Effector CD8-positive, alpha-beta T cell (primary cell): ENCODE measurements around the gene DCAKD.

ENCODE experiments used
- DNase-seq: peaks from one replicate; lab custom pipeline; 2025; lab: John Stamatoyannopoulos, UW
- total RNA-seq, 4 experiments: gene quantifications; one replicate each; lab custom pipeline; 2026; lab: John Stamatoyannopoulos, UW

Gene DCAKD
- 20.4 to 32.4 (median 26.5) reads per million in 4 experiments for total RNA-seq

- DNase-seq, result peak; percentile 76
Observed at GRCh38 chr17:45051060-45051719, at the start of gene DCAKD. Gene DCAKD, minus strand, starts transcription at chr17:45051632. Its CDS starts 16,747 bp downstream, at chr17:45034885.

DNA sequence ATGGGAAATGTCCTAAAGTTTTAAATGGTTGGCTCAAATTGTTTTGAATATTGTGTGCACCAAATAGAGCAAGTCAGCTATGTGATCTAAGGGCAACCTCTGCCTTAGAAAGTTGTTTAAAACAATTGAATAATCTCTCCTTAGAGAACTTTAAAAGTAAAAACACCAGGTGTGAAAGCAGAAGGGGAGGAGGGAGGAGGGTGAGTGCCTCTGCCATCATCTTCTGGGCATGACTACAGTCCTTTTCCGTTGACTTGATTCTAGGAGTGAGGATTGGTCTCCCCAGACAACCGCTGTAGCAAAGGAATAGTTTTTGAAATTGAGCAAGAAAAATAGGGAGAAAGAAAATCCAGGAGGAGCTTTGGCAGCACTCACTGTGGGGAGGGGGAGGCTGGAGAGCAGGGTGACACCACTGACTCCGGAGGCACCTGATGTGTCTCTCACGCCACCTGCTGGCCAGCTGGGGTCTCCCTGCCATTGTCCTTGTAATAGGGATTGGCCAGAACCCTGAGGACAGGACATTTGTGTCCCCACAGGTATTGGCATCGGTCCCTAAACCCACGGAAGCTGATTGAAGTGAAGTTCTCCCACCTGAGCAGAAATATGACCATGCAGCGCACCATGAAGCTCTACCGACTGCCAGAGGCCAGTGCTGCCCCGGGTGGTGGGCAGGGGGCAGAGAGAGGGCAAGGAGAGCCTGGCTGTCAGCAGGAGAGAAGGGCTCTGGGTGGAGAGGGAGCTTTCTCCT is 47.6 kb upstream of the DCAKD start:
- peak; percentile 62 for DNase-seq

DNA sequence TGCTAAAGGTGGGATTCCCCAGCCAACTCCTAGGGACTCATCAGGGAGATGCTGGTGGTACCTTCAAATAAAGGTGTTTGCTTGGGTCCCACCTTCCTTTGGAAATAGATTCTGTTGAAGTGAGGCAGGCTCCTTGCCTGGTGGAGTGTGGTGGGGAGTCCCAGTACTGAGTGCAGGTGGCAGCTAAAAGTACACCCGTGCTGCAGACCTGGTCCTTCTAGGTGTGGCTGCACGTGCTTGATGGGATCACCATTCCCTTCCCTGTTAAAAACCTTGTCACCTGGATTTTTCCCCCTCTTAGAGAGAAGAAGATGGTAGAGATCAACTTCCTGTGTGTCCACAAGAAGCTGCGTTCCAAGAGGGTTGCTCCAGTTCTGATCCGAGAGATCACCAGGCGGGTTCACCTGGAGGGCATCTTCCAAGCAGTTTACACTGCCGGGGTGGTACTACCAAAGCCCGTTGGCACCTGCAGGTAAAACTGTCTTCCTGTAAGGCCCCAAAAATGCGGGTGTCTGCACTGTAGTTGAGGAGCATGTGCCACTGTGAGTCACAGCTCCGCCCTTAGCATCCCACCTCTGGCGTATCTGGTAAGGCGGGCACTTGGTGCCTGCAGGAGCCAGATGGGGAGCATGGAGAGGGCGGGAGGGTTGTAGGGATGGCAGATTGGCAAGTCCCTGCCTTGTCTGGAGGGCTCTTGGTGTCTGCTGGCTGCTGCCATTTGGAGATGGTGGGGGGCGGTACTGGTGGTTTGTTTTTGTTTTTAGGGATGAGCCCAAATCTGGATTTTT is 46.8 kb upstream of the DCAKD start:
- no peak for DNase-seq

- DNase-seq, result no peak
Observed at GRCh38 chr17:45096926-45097325, 45.5 kb upstream of the DCAKD start.

- no peak for DNase-seq
Observed at GRCh38 chr17:45096141-45096540, 44.7 kb upstream of the DCAKD start.

DNA sequence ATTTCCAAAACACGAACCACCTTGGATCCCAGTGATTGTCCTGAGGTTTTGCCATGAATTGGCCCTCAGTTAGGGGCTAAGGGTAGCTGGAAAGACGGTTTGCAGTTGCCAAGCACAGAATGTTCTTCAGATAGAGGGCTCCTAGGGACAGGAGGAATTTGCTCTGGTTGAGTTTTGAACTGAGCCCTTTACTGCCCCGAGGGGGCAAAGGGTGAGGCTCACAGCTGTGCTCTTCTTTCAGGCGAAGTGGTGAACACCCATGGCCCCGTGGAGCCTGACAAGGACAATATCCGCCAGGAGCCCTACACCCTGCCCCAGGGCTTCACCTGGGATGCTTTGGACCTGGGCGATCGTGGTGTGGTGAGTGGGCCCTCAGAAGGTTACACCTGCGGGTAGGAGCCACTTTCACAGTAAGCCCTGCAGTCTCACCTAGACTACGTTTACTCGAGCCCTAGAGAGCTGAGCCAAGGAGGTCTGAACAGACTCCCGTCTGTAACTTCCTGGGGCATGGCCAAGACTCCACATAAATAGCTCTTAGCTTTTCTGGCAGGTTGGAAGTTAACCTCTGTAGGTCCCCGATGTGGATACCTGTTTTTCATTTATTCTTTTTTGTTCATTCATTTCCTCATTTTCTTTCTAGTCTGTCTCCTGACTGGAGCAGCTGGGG is 42.1 kb upstream of the DCAKD start:
- DNase-seq, result no peak

DNA sequence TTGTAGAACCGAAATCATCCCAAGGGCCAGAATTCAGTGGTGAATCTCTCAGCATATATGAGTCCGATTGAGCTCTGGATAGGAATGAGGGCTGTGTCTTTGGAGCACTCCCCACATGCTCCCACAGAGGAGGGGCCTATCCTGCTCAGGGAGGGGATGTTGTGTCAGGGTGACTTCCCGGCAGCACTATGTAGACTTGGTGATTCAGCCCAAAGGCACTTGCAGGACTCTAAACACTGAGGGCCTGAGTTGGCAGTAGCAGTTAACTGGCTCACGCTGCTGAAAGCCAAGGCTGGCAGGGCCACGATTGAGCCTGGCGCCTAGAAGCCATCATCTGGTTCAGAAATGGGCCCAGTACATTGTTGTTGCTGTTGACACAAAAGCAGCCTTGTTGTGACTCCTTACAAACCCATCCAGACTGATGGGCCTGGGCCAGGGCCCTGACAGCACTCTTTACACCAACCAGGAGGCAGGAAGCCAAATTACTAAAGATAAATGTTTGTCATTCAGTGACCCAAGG is 41.5 kb upstream of the DCAKD start:
- DNase-seq, result no peak

GRCh38 chr17:45091778-45092425 is 40.5 kb upstream of the DCAKD start:
- no peak for DNase-seq

DNA sequence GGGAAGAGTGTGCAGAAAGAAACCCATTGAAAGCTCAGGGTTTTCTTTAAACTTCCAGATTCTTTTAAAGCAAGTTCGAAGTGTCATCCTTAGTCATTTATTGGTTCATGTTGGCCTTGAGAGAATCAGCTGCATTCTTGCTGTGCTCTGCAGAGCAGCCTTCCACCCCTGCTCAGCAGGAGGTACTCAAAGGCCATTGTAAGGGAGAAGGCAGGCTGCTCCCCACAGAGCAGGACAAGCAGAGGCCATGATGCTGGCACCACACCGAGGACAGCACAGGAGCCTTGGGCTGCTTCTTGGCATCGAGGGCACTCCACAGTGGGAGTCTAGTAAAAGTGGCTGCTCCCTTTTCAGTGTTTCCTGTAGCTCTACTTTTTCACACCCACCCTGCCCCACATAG is 39.3 kb upstream of the DCAKD start:
- DNase-seq, result no peak

GRCh38 chr17:45088741-45089140 is 37.3 kb upstream of the DCAKD start:
- no peak for DNase-seq

- DNase-seq, result no peak
Observed at GRCh38 chr17:45087978-45088377, 36.5 kb upstream of the DCAKD start.

- DNase-seq, result no peak
Observed at GRCh38 chr17:45087504-45087975, 36.1 kb upstream of the DCAKD start.

DNA sequence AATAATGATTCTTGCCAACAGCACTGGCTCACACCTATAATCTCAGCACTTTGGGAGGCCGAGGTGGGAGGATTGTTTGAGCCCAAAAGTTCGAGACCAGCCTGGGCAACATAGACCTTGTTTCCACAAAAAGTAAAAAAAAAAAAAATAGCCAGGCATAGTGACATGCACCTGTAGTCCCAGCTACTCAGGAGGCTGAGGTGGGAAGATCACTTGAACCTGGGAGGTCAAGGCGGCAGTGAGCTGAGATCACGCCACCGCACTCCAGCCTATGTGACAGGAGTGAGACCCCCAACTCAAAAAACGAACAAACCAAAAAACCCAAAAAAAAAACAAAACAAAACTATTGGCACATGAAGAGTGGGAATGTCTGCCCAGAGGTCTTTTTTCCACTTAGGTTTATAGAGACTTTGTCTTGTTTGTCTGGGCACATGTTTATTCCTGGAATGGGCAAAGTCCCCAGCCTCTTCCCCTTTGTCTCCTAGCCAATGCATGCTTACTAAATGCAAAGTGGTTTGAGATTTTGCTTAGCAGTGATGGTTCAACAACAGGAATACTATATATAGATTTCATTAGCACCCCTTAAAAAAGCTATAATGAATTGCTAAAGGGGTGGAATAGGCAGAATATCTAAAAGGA is 35.6 kb upstream of the DCAKD start:
- no peak for DNase-seq

DNA sequence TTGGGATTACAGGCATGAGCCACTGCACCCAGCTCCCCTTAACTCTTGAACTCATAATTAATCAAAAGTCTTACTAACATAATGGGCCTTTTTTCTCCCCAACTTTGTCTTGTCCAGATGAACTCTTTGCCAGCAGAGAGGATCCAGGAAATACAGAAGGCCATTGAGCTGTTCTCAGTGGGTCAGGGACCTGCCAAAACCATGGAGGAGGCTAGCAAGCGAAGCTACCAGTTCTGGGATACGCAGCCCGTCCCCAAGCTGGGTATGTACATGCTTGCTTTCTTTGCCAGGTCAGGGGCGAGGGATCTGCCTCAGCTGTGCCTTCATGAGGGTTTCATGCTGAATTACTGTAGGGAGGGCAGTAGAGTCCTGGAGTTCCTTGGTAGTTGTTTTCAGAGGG is 35.0 kb upstream of the DCAKD start:
- no peak for DNase-seq

DNA sequence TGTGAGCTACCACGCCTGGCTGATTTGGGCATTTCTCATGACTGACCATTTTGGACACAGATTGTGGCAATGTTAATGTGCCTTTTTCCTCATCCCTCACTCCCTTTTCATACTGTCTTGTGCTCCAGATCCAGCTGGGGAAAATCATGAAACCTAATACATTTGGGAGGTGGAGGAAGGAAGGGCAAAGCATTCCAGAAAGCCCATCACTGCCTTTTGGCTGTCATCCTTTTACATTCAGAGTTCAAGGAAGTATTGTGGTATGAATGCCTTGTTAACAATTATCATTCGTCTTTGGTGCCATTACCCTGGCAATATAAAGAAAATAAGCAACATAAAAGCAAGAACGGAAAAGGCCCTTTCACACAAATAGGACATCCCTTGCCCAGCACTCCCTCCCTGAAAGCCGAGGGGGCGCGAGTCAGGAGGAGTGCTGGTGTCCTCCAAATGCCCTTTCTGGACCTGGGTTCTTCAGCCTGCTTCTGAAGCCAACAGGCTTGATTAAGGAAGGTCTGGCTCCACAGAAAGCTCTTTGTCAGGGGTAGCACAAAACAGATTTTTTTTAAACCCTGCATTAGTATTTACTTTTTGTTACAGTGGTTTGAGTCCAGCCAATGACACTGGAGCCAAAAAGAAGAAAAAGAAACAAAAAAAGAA is 29.7 kb upstream of the DCAKD start:
- DNase-seq, result no peak

- no peak for DNase-seq
Observed at GRCh38 chr17:45077643-45078042, 26.2 kb upstream of the DCAKD start.

DNA sequence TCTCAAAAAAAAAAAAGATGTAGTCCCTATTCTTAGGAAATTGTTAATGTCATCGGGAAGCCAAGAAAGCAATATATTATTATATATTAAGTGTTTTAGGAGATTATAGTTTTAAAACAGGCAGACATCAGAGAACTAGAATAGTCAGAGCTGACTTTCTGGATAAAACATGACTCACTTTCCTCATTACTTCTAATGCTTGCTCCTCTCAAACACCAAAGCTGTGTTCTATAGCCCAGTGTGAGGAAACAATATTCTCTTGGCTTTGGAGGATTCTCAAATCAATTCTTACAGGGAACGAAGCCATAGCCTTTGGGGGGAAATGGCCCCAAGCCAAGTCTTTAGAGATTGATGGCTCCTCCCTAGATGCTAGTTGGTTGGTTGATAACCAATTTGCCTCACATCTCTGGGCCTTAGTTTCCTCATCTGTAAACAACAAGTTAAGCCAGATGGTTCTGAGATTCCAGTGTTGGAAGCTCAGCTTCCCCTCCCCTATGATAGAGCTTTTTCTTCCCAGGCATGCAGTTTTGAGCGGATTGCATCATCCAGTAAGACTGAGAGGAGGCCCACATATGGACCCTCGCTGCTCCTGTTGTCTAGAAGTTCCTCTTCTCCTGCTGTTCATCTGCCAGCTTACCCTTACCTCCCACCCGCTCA is 22.1 kb upstream of the DCAKD start:
- DNase-seq, result no peak

- DNase-seq, result no peak
Observed at GRCh38 chr17:45070809-45071208, 19.4 kb upstream of the DCAKD start.

- DNase-seq, result no peak
Observed at GRCh38 chr17:45070001-45070400, 18.6 kb upstream of the DCAKD start.

GRCh38 chr17:45067637-45068036 is 16.2 kb upstream of the DCAKD start:
- no peak for DNase-seq
